T-helper 2 cell treated with Interferon-gamma antibody and Interleukin-4, amounts not matched to agents 100 ng/mL and 5 ng/mL, for 36 hours (primary cell): ENCODE results near the gene CBARP. TPM values are rescaled to one million over a fixed set of nuclear protein-coding genes. Genes with fewer than 3 reads are reported as not detected.

Source experiments
- intact Hi-C: fragments of 100-400 bp; cut with micrococcal nuclease; formaldehyde crosslinking; loops from one replicate; pipeline ENCODE4 v1.15.1; 2023
- total RNA-seq: library from RNA; stranded (reverse); gene quantifications from 2 replicates; pipeline ENCODE4 v1.2.3, GENCODE V29; 2022

The CBARP gene
- total RNA-seq, 1 donor from 2014 or later, result 0.32 TPM

- intact Hi-C loops, result no loop called here
Measured at GRCh38 chr19:1181606-1182005, 56.2 kb downstream of the CBARP start.

Other genes starting within 250 kb of the CBARP start
- gene GRIN3B, start 237.6 kb downstream of the CBARP start, total RNA-seq, result not detected in 2 replicates
- 154 TPM in 2 replicates for gene TMEM259, start 216.9 kb downstream of the CBARP start, total RNA-seq
- not detected in 2 replicates for gene RNU6-2, start 216.5 kb downstream of the CBARP start, total RNA-seq
- gene CNN2, start 211.4 kb downstream of the CBARP start, total RNA-seq, result 546 and 561 TPM in 2 replicates
- gene ABCA7, start 197.9 kb downstream of the CBARP start, total RNA-seq, result 44.1 and 44.3 TPM in 2 replicates
- 402 and 407 TPM in 2 replicates for gene ARHGAP45, start 170.8 kb downstream of the CBARP start, total RNA-seq
- 169 and 178 TPM in 2 replicates for gene POLR2E, start 142.6 kb downstream of the CBARP start, total RNA-seq
- gene GPX4, start 134.0 kb downstream of the CBARP start, total RNA-seq, result 115 TPM in 2 replicates
- 63.2 and 67.2 TPM in 2 replicates for gene SBNO2, start 63.7 kb downstream of the CBARP start, total RNA-seq
- gene STK11, start 32.2 kb downstream of the CBARP start, total RNA-seq, result 61.2 and 61.8 TPM in 2 replicates
- gene ATP5F1D, start 3.7 kb upstream of the CBARP start, total RNA-seq, result 181 and 213 TPM in 2 replicates
- gene MIDN, start 10.6 kb upstream of the CBARP start, total RNA-seq, result 64.2 and 66.0 TPM in 2 replicates
- gene CIRBP, start 31.3 kb upstream of the CBARP start, total RNA-seq, result 195 and 200 TPM in 2 replicates
- gene FAM174C, start 37.5 kb upstream of the CBARP start, total RNA-seq, result 57.5 and 57.8 TPM in 2 replicates
- not detected in 2 replicates for gene EFNA2, start 47.9 kb upstream of the CBARP start, total RNA-seq
- gene NDUFS7, start 145.9 kb upstream of the CBARP start, total RNA-seq, result 92.2 and 97.5 TPM in 2 replicates
- 30.9 TPM in 2 replicates for gene GAMT, start 163.5 kb upstream of the CBARP start, total RNA-seq
- 239 and 250 TPM in 2 replicates for gene DAZAP1, start 169.6 kb upstream of the CBARP start, total RNA-seq
- 1,282 and 1,301 TPM in 2 replicates for gene RPS15, start 200.4 kb upstream of the CBARP start, total RNA-seq
- 0.05 TPM in 2 replicates for gene APC2, start 212.1 kb upstream of the CBARP start, total RNA-seq
- gene C19orf25, start 241.2 kb upstream of the CBARP start, total RNA-seq, result 42.3 and 43.3 TPM in 2 replicates